HCT116 (cell line): ENCODE measurements around the gene GAL.

ENCODE experiments used
- CEBPB ChIP-seq: IDR thresholded peaks from 2 replicates; pipeline ENCODE4 v1.6.1; 2012; ENCODE audit warnings: low read depth
- CTCF ChIP-seq, 3 experiments: fragments of 200-600 bp in 1 of 3; sonication (generic) in 1 of 3; IDR thresholded peaks in 2 of 3; conservative IDR thresholded peaks in 1 of 3; 2 replicates each; pipeline ENCODE4 v1.5.1; 2012 to 2017; ENCODE audit warnings: low read depth in 2 of 3, low read length in 2 of 3, antibody characterized with exemption in 1 of 3, borderline replicate concordance in 1 of 3, control low read depth in 1 of 3, mild to moderate bottlenecking in 1 of 3, mixed read lengths in 1 of 3, mixed run types in 1 of 3, moderate library complexity in 1 of 3; ENCODE audit not compliant: insufficient read depth in 1 of 3
- ELF1 ChIP-seq: IDR thresholded peaks from 2 replicates; pipeline ENCODE4 v1.6.1; 2012; ENCODE audit warnings: low read depth, borderline replicate concordance
- EZH2 ChIP-seq: fragments of 200-600 bp; sonication (generic); IDR thresholded peaks from 2 replicates; pipeline ENCODE4 v1.6.1; 2017; ENCODE audit warnings: antibody characterized with exemption, mixed run types
- JUND ChIP-seq: IDR thresholded peaks from 2 replicates; pipeline ENCODE4 v1.6.1; 2012
- POLR2A ChIP-seq: IDR thresholded peaks from 2 replicates; pipeline ENCODE4 v1.7.0; 2011; ENCODE audit warnings: borderline replicate concordance; ENCODE audit not compliant: insufficient read depth, insufficient read length; ENCODE audit errors: extremely low read depth
- POLR2AphosphoS5 ChIP-seq: IDR thresholded peaks from 2 replicates; pipeline ENCODE4 v1.6.1; 2011; ENCODE audit warnings: mild to moderate bottlenecking, low read depth, low read length, moderate library complexity
- RAD21 ChIP-seq: IDR thresholded peaks from 2 replicates; pipeline ENCODE4 v1.6.1; 2012; ENCODE audit warnings: low read depth, mild to moderate bottlenecking
- TF ChIP-seq, protein P1 (sequence below): IDR thresholded peaks from 2 replicates; pipeline ENCODE4 v1.6.1; 2012; ENCODE audit warnings: low read depth

- no peak for TF ChIP-seq POLR2AphosphoS5
- TF ChIP-seq ELF1 = no peak
- no peak for TF ChIP-seq CTCF (IDR thresholded peaks at IDR 0.05 in 2 of 3, conservative IDR thresholded peaks at IDR 0.05 in 1 of 3; ENCODE audit: borderline replicate concordance in 1 of 3, insufficient read depth in 1 of 3, low read depth in 2 of 3, low read length in 2 of 3)
- TF ChIP-seq, protein P1, sequence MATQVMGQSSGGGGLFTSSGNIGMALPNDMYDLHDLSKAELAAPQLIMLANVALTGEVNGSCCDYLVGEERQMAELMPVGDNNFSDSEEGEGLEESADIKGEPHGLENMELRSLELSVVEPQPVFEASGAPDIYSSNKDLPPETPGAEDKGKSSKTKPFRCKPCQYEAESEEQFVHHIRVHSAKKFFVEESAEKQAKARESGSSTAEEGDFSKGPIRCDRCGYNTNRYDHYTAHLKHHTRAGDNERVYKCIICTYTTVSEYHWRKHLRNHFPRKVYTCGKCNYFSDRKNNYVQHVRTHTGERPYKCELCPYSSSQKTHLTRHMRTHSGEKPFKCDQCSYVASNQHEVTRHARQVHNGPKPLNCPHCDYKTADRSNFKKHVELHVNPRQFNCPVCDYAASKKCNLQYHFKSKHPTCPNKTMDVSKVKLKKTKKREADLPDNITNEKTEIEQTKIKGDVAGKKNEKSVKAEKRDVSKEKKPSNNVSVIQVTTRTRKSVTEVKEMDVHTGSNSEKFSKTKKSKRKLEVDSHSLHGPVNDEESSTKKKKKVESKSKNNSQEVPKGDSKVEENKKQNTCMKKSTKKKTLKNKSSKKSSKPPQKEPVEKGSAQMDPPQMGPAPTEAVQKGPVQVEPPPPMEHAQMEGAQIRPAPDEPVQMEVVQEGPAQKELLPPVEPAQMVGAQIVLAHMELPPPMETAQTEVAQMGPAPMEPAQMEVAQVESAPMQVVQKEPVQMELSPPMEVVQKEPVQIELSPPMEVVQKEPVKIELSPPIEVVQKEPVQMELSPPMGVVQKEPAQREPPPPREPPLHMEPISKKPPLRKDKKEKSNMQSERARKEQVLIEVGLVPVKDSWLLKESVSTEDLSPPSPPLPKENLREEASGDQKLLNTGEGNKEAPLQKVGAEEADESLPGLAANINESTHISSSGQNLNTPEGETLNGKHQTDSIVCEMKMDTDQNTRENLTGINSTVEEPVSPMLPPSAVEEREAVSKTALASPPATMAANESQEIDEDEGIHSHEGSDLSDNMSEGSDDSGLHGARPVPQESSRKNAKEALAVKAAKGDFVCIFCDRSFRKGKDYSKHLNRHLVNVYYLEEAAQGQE = no peak
- no peak for TF ChIP-seq EZH2
- TF ChIP-seq POLR2A = no peak
- no peak for TF ChIP-seq JUND
- no peak for TF ChIP-seq CEBPB
- no peak for TF ChIP-seq RAD21
These were observed 31.2 kb downstream of the GAL start for GRCh38 chr11:68715456-68716122.
